Left lobe of liver (tissue), 2 donors: ENCODE results near the gene MAT2A. TPM values are rescaled to one million over a fixed set of nuclear protein-coding genes. Genes with fewer than 3 reads are reported as not detected.
A peak's percentile ranks its signal among the peaks of the same experiment; 100 is the strongest.
"Not testable (repeated sequence)": the region's sequence is repeated elsewhere in the genome, so short reads cannot be mapped to it uniquely, and the experiment has no call there.

Source experiments
- ATAC-seq: fragments of 200-7000 bp; cut with Tn5 transposase; one replicate; pipeline ENCODE4 v1.9.1; 2020; ENCODE audit warnings: mild to moderate bottlenecking, moderate library complexity
- DNase-seq: peaks from one replicate; pipeline ENCODE4 v3.0.0-alpha.2; 2020; ENCODE audit warnings: low spot score
- total RNA-seq: library from RNA; stranded (reverse); gene quantifications from one replicate; pipeline ENCODE4 v1.2.1, GENCODE V29; 2021
- donor health status: DM: no; HTN: no; CAD: no; lungs with moderate emphysema.
- donor health status: DM: no; HTN: yes; CAD: no.

MAT2A gene
- total RNA-seq, 1 donor from 2014 or later = 76.6 TPM

- peak; percentile 83 for ATAC-seq
- peak; percentile 75 for DNase-seq
These were observed 38.6 kb downstream of the MAT2A start, which contains the start of gene VAMP8 for GRCh38 chr2:85577386-85578242. Gene VAMP8 (plus strand): TSS chr2:85577586. CDS start chr2:85577647, 61 bp downstream.

DNA sequence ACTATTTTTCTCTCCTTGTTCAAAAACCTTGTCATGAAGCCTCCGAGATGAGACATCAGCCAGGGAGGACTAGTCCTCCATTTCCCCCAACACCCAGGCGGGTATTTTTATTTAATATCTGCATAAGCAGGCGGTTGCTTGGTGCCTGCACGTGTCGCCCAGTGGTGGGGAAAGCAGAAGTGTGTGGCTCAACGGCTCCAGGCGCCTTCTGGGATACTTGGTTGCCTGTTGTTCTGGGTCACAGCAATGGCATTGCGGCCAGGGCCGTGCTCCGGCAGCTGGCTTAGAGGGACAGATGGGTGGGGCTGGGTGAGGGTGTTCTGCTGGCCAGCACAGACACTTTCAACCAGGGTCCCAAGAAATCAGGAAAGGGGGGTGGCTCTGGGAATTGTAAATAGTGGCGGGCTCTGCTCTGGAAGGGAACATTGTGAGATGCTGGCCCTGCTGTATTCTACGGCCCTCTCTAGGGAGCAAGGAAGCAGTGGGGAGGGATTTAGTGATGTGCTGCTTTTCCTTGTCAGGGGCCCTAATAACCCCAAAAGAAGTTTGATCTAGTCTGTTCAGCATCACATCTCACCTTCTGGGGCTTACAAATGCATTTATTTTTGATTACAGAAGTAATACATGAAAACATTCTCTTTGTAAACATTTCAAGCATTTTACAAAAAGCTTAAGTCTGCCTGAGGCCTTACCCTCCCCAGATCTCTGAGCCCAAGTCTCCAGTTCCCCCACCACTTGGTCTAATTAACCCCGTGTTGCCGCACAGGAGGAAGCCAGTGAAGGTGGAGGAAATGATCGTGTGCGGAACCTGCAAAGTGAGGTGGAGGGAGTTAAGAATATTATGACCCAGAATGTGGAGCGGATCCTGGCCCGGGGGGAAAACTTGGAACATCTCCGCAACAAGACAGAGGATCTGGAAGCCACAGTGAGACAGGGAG is 39.5 kb downstream of the MAT2A start:
- peak; percentile 57 for ATAC-seq
- no peak for DNase-seq

DNA sequence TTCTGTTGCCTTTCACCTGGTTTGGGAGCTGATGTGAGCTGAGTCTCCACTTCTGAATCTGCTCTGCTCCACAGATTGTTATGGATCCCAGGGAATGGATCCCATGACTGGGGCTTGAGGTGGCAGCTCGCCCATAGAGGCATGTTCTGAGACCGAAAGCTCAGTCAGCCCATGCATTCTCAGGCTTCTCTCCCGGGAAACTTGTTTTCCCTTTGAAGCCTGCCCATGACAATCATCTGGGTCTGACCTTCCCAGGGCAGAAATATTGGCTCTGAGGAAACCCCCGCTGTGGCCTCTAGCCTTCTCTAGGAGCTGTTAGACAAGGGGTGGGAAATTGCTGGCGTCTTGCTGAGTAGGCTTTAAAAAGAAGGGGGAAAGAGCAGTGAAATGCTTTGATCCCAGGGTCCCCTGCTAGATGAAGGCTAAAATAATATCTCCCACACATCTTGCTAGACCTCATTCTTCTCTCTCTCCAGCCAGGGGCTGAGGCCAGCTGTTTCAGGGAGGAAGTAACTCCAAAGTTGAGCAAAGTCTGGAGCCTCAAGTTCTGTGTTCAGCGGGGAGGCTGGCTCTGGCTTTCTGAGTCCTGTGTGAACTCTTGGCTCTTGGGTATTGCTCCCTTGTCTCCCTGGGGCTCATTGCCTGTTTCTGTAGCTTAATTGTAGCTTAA is 40.4 kb downstream of the MAT2A start:
- no peak for DNase-seq
- no peak for ATAC-seq

- ATAC-seq (no peak), DNase-seq (no peak)
These were observed 41.2 kb downstream of the MAT2A start for GRCh38 chr2:85580206-85580605.

DNA sequence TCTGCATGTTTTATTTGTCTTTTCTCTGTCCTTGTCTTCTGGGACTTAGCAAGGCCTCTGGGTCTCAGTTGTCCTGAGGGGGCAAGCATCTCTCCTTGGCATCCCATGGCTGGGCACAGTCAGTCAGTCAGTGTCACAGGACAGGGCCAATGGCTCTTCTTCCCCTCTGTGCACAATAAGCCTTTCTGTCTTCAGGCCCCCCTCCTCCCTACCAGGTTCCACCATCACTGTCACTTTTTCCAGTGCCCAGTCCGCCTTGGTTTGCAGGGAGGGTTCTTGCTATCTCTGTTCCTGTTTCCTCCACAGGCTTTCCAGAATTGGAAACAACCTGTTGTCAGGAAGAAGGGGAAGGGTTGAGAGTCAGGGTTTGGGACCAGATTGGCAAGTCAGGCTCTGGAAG is 43.5 kb downstream of the MAT2A start:
- DNase-seq = no peak
- no peak for ATAC-seq

DNA sequence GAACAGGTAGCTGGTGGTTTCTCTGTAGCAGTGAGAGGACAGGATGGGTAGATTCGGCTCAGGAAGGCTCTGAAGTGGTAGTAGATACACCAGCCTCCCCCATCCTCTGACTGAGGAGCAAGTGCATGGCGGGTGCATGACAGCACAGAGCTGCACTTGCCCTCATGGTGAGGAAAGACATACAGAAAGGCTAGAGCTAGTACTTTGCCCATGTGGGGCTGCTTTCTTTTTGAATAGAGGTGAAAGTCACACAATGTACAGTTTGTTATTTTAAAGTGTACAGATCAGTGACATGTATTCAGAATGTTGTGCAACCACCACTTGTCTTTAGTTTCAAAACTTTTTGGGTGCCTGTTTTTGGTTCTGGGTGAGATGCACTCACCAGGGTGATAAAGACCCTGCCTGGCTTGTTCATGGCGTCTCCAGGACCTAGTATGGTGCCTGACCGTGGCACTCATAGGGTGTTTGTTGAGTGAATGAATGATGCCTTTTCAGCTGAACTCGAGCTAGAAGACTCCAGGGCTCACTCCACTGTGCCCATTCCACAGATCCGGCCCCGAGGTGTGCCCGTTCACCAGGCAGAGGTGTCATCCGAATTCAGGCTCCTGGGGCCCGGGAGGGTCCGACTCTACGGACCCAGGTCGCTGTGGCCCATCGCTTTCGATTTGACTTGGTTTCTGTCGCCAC is 44.8 kb downstream of the MAT2A start:
- ATAC-seq = peak; percentile 10
- no peak for DNase-seq

DNA sequence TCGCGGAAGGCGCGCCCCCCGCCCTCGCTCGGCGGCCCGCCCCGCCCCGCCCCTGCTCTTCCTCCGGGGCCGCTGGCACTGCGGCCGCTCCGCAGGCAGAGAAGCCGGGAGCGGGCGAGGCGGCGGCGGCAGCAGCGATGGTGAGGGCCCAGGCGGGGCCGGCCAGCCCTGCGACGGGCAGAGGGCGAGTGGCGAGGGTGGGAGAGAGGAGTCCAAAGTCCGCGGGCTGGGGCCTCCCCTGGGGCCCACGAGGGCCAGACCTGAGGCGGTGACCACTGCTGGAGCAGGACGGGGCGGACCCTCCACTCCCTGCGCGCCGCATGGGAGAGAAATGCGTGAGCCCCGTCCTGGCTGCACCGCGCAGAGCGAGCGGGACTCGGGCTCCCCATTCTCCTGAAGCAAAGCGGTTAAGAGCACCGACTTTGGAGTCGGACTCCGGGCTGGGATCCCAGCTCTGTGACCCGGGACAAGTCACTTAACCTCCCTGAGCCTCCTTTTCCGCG is 45.4 kb downstream of the MAT2A start, which contains the start of gene VAMP5:
Gene VAMP5 (plus strand): TSS at position 78 of the 503 bp plus-strand sequence. CDS start 60 bp downstream, at position 138.
- DNase-seq = peak; percentile 69
- peak; percentile 77 for ATAC-seq

DNA sequence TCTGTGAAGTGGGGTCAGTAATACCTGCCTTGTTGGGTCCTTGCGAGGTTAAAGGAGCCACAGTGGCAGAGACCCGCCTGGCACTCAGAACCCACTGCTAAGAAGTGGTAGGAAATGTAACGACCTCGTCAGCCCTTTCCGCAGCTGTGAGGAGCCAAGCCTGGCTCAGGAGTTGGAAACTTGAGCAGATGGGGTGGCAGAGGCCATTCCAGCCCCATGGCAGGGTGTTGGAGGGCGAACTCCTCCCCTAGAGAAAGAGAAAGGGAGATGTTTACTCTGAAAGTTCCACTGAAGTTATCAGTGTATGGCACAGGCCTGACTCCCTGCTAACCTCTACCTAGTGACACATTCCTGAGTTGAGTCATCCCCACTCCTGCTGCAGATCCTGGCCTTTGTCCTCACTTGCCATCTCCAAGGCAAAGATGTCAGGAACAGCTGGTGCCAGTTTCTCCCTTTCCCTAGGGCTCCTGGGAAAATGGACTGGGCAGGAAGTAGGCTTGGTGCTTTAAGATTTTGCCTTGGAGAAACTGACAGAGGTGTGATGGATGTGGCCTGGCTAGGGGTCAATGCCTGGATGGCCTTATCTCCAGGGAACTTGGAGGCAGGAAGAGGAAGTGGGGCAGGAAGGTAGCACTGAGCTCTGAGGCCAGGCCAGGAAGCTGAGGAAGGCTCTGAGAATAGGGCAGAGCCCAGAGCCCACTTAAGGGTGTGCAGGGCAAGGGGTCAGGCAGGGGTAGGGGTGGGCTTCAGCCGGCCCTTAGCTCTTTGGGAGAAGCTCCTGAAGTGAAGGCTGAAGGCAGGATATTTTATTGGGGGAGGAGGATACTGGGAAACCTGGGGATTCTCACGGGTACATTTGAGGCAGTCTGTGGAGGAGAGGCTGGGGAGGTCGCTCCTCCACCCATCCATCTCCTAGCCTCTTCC is 46.2 kb downstream of the MAT2A start:
- DNase-seq = peak; percentile 63
- ATAC-seq = peak; percentile 75

DNA sequence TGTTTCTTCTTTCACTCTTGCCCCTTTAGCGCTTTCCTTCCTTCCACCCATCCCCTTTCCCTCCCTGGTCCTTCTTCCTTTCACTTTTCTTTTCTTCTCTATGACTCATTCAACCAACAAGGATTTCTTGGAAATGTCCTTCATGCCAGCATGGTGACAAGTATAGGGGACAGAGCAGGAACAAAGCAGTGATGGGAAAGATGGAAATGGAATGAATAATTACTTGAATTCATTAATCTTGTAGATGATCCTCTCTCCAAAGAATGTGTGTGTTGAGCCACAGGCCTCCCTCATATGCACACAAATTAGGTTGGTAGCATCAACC is 46.8 kb downstream of the MAT2A start:
- ATAC-seq (no peak), DNase-seq (no peak)

- DNase-seq = no peak
- no peak for ATAC-seq
These were observed 49.3 kb downstream of the MAT2A start for GRCh38 chr2:85588236-85588635.

DNA sequence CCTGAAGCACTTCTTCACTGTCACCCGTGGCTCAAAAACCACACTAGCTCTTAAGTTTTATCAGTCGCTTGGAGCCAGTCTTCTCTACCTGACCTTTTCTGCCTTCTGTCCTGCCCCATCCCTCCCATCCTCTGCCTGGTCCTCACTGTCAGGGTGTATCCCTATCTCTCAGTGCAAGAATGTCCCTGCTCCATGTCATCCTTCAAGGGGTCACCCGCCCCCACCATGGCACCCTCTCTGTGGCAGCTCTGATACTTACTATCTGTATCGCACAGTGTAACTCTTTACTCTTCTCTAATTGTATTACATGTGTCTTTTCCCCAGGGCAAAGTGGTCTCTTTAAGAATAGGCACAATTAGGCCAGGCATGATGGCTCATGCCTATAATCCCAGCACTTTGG is 49.7 kb downstream of the MAT2A start:
- no peak for DNase-seq
- no peak for ATAC-seq

- ATAC-seq (no peak), DNase-seq (no peak)
These were observed 50.2 kb downstream of the MAT2A start for GRCh38 chr2:85589181-85589580.

GRCh38 chr2:85589982-85590791 is 51.2 kb downstream of the MAT2A start:
- DNase-seq (no peak), ATAC-seq (peak; percentile 46)

DNA sequence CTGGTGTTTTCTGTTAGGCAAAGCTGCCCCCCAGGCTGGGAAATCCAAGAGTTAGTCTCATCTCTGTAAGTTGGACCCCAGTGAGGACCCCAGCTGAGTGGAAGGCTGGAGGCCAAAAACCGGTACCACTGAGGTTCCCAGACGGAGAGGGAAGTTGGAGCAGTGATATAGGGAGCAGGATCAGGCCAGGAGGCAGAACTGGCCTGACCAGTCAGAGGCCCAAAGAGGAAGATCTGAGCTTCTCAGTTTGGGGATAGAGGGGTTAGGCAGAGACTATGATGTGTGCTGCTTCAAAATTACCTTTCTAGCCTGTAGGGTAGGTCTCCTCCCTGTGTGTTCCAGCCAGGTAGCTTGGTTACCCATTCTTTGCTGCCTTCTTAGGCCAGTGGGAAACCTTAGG is 52.0 kb downstream of the MAT2A start:
- ATAC-seq (no peak), DNase-seq (no peak)

GRCh38 chr2:85591563-85591962 is 52.6 kb downstream of the MAT2A start:
- ATAC-seq = no peak
- DNase-seq = no peak

- ATAC-seq, DNase-seq: not testable (repeated sequence)
These were observed 53.3 kb downstream of the MAT2A start for GRCh38 chr2:85592299-85592698.

DNA sequence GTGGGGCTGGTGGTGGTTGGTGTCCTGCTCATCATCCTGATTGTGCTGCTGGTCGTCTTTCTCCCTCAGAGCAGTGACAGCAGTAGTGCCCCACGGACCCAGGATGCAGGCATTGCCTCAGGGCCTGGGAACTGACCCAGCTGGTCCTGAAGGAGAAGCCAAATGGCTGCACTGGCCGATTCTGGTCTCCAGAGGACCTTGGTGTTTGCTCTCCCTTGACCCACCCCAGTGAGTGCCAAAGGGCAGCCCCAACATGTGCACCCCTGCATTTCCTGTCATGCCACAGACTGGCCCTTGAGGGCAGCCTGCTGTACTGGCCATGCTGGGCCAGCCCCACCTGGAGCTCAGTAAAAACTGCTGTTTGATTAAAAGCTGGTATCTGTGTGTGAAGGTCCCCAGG is 54.1 kb downstream of the MAT2A start:
- ATAC-seq (no peak), DNase-seq (no peak)
